Gastrocnemius medialis (tissue), 4 donors: Measurements from ENCODE around the gene RBM47.

Source experiments
- POLR2A ChIP-seq, 2 donors: fragments of 450-650 bp; IDR thresholded peaks; one replicate each; pipeline ENCODE4 v1.6.1; 2017; ENCODE audit warnings: antibody characterized with exemption in 2 of 2, mild to moderate bottlenecking in 2 of 2, moderate library complexity in 2 of 2
- TF ChIP-seq, protein P1 (sequence below), 5 experiments: fragments of 450-650 bp in 3 of 5; fragments of 200-600 bp in 2 of 5; sonication (generic) in 2 of 5; IDR thresholded peaks in 4 of 5; conservative IDR thresholded peaks in 1 of 5; 1 replicate in 4 of 5; 2 replicates in 1 of 5; pipeline ENCODE4 v1.5.1; 2016 to 2019; ENCODE audit warnings: antibody characterized with exemption in 5 of 5, mild to moderate bottlenecking in 3 of 5, moderate library complexity in 3 of 5

DNA sequence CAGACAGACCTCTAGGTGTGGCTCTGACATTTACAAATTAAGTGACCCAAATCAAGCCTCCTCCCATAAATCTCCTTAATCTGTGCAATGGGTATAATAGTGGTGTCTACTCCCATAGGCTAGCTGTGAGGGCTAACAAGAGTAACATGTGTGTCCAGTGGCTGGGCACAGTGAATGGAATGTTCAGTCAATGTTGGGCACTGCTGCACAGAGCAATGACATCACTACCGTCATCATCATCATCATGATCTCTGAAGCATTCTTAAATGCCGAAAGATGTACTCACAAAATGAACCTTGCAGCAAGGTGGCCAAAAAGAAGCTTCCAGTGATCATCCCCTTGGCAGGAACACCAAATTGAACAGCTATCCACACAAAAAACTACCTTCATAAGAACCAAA, 251.0 kb downstream of the RBM47 start:
- TF ChIP-seq POLR2A (IDR thresholded peaks at IDR 0.05) = no peak
- TF ChIP-seq, protein P1, sequence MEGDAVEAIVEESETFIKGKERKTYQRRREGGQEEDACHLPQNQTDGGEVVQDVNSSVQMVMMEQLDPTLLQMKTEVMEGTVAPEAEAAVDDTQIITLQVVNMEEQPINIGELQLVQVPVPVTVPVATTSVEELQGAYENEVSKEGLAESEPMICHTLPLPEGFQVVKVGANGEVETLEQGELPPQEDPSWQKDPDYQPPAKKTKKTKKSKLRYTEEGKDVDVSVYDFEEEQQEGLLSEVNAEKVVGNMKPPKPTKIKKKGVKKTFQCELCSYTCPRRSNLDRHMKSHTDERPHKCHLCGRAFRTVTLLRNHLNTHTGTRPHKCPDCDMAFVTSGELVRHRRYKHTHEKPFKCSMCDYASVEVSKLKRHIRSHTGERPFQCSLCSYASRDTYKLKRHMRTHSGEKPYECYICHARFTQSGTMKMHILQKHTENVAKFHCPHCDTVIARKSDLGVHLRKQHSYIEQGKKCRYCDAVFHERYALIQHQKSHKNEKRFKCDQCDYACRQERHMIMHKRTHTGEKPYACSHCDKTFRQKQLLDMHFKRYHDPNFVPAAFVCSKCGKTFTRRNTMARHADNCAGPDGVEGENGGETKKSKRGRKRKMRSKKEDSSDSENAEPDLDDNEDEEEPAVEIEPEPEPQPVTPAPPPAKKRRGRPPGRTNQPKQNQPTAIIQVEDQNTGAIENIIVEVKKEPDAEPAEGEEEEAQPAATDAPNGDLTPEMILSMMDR (IDR thresholded peaks at IDR 0.05 in 4 of 5, conservative IDR thresholded peaks at IDR 0.05 in 1 of 5) = no peak
